Epidermal melanocyte (primary cell): ENCODE measurements around the gene MINDY3.
"Not testable (repeated sequence)": the region's sequence is repeated elsewhere in the genome, so short reads cannot be mapped to it uniquely, and the experiment has no call there.

Experiments used
- DNase-seq: peaks from one replicate; pipeline ENCODE4 v3.0.0; 2011; ENCODE audit warnings: low spot score; ENCODE audit not compliant: insufficient read length

MINDY3 gene

DNA sequence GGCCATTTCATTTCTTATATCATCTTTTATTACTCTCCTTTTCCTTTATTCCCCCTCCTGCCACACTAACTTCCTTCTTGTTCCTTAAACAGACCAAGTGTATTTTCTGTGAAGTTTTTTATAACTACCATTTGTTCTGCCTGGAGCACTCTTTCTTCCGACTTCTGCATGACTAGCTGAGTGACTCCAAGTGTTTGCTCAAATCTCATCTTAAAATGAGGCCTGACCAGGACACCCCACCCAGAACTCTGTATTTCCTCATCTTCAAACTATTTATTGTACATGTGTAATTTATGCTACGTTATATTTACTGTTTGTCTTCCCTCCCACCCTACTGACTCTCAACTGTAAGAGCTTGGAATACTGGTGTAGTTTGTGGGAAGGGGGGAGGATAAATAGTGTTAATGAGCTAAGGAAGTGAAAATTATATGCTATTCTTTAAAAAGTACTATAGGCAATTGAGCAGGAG lies 3.2 kb downstream of the MINDY3 start:
- DNase-seq = no peak

DNA sequence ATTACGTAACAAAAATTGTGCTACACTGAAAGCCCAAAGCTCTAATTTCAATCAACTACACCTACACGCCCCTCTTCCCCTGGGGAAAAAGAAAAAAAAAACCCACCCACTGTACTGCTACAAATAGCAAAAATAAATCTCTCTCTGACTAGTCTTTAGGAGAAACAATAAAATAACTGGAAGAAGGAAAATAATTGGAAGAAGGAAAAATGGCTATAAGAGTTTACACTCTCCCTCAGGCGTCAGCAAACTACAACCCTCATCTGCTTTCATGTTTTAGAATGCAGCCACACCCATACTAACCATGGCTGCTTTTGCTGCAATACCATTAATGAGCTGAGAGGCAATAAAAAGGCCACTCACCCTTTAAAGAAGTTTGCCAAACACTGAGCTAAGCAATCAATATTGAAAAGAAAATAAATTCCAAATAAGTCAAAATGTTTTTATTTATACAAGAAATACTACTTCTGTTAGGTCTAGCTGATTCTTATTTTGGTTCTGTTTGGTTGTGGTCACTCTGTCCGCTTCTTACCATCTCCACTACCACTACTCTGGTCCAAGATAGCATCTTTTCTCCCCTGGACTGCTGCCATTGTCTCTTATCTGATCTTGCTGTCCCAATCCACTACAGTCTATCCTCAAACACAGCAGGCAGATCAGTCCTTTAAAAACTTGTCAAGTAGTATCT lies 3.8 kb downstream of the MINDY3 start:
- DNase-seq = no peak

DNA sequence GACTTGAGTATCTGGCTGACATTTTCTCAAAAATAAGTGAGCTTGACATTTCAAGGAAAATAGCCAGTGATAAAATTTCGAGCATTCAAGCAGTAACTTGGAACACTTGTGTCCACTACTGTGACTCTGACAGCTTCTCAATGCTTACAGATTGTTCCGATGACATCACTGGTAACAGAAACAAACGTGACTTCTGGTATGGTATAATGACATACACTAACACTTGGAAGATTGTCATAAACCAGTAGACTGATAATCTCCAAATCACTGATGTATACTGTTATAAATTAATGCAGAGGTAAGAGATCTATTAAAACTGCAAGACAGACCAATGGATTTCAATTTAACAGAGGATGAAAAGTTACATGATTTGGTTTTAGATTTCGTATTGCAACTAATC lies 6.5 kb downstream of the MINDY3 start:
- no peak for DNase-seq

DNA sequence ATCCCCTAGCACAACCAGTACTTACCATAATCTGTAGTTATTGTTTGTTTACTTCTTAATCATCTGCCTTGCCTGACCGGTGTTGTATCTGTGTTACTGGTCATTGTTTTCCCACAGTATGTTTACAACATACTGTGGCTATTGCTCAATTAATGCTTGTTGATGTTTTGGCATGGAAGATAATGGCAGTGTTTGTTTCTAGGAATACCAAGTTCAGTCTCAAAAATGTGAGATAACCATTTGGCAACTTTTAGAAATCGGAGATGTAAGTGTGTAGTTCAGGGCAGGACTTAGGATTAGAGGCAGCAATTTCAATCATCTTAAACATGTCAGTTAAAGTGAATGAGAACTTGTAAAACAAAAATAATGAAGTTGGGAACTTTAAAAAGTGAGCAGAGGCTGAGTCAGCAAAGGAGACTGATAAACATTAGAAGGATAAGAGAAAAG lies 8.2 kb downstream of the MINDY3 start:
- no peak for DNase-seq

DNA sequence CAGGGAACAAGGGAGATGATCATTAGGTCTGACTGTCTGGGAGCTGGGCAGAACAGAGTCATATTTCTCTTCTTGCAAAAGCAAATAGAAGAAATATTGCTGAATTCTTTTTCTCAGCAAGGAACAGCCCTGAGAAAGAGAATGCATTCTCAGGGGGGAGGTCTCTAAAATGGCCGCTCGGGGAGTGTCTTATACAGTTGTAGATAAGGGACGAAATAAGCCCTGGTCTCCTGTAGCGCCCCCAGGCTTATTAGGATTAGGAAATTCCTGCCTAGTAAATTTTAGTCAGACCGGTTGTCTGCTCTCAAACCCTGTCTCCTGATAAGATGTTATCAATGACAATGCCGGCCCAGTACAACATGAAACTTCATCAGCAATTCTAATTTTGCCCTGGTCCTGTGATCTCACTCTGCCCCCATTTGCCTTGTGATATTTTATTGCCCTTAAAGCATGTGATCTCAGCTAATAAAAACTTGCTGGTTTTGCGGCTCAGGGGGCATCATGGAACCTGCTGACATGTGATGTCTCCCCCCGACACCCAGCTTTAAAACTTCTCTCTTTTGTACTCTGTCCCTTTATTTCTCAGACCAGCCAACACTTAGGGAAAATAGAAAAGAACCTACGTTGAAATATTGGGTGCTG lies 9.8 kb downstream of the MINDY3 start:
- DNase-seq = not testable (repeated sequence)

DNA sequence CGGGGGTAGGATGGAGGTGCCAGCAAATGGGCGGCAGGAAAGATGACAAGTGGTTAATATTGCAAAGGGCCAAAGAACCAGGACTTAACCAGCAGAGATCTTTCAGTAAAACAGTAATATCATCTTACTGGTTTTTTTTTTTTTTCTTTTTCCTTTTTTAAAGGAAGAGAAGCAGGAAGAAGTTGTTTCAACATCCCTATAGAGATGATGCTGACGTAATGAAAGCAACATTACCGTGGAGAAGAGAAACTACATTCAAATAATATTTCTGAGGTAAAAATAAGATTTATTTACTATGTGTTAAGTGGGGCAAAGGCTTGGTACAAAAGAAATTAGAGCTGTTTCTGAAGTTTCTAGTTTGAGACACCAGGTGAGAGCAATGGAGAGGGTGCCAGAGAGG lies 11.0 kb downstream of the MINDY3 start:
- DNase-seq = no peak

DNA sequence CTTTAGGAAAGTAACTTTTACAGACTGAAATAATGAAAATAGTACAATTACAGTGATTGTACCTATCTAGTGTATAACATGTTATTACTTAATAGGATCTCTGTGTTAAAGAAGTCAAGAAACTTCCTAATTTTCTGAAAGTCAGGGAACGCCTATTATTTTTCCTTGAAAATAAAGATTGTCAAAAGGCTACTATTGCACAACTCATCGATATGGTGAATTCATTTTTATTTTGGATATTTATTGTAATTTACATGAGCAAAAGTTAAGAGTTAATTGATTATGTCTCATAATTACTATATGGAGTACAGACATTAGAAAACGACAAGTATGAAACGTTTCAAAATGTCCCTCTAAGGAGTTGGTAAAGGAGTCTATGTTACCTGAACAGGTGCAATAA lies 12.8 kb downstream of the MINDY3 start:
- no peak for DNase-seq

DNA sequence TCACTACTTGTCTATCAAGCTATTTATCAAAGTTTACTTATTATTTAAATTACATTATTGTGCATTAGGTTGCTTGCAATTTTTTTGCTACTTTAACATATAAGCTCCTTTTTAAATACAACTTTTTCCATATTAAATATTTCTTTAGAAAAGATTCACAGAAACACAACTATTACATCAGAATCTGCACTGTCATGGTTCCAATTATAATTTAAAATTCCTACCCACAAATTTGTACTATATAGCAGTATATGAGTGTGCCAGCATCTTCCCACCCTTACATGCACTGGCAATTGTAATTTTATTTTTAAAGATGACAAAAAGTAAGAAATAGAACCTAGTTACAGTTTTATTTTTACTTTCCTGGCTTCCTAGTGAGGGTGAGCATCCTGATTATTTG lies 15.8 kb downstream of the MINDY3 start:
- no peak for DNase-seq

DNA sequence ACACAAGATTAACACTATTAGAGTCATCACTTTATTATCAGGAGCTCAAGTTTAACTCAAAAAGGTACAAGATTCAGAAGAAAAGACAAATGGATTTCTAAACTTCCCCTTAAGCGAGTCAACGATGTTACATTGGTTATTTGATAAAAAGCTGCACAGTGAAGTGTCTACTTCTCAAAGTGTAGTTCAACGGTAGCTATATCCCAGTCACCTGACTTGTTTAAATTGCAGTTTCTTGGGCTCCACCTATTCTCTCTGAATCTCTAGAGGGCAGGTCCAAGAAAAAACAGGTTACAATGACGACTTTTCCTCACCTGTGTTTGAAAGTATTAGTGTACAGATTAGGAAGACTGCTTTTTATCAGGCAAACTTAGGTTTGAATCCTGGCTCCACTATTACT lies 16.6 kb downstream of the MINDY3 start:
- DNase-seq = no peak

DNA sequence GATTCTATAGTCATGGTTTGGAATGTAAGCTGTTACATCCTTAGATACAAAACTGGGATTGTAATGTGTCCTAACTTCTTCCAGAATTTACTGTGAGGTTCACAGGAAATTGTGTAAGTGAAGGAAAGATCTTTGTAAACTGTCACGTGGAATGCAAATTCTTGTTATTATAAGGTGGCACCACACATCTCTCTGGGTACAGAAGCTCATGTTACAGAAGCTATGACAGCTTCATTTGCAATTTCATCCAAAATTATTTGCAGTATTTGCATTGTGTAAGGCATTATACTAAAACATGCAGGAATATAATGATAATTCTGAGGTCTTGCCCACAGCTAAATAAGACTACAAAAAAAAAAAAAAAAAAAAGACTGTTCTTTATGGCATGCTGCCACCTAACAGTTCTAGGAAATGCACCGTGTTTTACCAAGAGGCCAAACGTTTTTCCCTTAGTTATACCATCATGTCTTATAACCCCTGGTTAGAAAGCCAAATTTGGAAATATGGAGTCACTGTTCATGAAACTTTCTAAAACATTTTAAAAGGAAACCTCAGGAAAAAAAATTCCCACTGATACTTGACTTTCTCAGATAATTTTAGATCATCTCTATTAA lies 17.6 kb downstream of the MINDY3 start:
- no peak for DNase-seq

DNA sequence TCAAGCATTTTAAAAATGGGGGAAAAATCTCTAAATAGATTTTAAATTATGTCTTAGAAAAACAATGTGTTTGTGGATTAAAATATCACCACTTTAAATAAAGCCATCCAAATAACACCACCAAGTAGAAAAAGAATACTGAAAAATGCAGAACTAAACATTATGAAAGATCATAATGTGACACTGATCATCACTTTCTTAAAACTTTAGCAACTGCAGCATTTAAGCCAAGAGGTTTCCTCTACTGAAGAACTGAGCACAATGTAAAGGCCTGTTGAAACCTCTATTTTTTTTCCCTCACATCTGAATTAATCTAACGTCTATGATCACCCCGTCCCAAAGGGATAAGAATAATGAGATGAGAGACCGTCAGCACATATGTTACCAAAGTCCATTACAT lies 18.6 kb downstream of the MINDY3 start:
- DNase-seq = no peak

DNA sequence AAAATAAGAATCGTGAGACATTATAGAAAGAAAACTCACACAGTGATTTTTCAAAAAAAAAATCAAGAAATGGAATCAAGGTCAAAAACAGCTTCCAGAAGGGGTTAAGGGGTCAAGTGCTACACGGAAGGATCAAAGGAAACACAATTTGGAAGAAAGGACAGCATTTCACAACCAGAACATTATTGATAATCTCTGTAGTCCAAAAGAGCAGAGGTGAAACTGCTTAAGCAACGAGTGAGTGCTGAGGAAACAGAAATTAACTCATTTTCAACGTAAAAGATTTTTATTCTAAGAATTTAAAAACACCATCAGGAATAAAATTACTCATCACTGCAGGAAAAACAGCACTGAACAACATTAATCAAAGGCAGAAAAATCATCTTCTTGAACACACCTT lies 23.5 kb downstream of the MINDY3 start:
- no peak for DNase-seq

DNA sequence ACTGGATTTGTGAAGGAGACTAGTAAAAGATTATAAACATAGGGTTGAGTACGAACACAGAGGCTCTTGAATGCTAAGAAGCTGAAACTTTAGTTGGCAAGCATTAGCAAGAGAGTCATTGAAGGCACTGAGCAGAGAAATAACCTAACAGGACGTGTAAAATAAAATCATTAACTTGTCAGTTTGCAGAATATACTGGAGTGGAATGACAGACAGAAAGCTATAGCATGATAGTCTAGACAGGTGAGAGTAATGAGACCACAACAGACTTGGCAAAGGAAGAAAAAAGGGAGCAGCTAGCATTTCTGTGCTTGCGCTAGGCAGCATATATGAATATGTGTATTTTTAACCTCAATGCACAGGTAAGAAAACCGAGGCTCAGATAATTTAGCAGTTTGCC lies 30.8 kb downstream of the MINDY3 start:
- DNase-seq = no peak

DNA sequence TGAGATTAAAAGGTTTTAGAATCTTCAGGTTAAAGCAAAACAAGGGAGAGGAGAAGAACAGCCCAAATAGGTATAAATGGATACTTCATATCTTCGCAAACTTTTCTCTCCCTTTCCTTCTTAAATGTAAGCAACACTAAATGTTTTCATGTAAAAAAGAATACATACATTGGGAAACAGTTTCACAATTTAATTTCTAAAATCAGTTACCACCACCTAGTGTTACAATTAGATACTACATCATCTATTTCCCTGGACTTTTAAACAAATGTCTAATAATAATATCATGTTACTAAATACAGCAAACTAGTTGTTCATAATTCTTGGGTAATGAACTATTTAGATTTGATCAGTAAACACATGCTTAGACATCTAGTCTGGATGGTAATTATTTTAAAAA lies 35.8 kb downstream of the MINDY3 start:
- no peak for DNase-seq

DNA sequence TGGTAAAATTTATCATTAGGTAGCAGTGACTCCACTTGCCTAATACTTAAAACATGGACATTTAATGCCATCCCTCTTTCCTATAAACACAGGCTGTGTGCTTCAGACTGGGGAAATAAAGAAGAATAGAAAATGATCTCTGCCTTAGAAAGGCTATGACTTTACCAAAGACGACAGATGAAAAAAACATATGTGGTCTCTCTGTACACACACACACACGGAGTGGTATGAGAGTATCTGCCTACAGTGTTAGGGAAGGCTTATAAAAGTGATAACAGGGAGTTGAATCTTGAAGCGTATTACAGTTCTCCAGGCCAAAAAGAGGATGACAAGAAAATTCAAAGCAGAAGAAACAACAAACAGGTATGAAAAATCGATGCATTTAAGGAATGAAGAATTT lies 38.2 kb downstream of the MINDY3 start:
- DNase-seq = no peak

DNA sequence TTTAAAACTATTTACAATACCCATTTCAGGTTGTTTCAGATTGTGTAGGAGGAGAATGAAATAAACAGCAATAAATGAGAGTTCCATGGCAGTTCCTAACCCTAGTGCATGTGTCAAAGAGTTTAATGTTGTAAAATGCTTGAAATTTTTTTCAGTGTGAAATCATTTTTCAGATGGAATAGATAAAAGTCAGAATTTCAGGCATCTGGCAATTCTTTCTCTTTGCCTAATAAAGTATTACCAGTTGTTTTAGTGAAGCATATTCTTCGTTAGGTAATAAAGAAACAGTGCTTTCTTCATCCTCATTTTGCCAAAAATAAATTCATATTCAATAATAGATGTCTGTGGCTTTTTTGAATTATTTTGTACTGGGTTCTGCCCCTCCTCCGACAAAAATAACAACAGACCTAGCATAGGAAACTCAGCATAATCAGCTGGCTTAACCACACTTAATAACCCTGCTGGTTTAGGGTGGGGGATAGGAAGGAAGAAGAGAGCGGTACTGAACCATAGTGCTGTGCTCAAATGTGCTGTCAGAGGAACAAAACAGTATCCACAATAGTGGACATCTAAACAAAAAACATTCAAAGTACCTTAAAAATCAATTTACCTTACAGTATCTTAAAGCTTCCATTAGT lies 39.1 kb downstream of the MINDY3 start:
- DNase-seq = no peak

DNA sequence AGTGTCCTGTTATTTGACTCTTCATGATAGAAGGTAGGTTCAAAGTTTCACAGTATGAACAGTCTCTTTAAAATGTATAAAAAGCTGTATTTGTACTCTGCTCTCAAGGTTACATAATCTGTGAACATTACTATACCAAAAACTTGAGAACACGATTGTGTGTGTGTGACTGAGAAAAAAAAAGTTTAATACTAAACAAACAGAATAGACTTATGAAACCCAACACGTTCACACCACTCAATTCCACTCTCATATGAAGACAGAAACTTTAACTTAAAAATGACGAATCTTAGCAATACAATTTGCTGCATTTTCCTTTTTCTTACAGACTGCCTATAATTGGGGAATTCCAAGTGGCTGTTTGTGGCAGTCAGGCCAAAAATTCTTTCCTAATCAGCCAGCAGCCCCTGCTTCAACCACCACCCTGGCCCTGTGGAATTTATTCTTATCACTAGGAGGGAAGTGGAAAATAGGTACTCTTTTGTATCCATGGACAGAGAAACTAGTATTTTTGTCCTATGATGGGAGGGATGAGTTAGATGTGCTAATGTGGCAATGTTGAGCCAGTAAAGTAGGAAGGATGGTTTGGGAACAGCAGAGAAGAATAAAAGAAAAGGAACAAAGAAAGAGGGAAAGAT lies 42.8 kb downstream of the MINDY3 start:
- DNase-seq = no peak

DNA sequence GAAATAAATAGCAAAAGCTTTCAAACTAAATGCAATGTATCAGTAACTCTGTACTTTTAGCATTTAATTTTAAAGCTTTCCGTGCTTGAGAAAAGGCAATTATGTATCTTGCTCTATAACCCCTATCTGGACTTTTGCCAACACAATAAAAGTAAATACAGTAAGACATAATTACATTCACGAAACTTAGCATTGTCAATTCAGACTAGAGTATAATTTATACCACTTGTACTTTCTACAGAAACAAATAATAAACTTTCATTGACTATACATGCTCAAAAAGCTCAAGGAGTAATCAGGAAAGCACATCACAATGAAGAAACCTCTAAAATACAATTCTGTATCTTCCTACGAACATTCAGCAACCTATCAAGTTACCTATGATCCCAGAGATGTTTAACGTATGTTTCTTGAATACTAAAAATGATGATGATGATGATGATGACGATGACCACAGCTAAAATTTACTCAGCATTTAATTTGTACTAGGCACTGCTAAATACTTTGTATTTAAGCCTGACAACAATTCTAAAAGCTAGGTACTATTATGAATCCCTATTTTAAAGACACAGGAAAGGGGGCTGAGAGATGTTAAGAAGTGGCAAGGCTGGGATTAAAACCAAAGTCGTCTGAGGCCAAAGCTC lies 44.9 kb downstream of the MINDY3 start:
- no peak for DNase-seq

DNA sequence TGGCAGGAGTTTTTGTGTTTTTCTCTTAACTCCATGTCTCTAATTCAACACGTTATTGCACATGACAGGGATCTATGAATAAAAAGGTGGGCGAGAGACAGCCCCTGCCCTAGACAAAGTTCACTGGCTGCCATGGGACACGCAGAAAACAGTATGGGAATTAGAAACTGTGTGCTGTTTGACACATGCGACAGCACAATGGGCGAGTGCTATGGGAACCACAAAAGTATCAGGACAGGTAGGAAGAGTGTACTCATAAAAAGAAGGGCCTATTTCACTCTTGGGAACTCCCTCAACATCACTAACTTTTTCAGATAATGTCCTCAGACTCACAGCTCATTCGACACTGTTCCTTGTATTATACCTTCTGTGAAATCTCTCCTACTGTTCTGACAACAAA lies 45.7 kb downstream of the MINDY3 start:
- no peak for DNase-seq

DNA sequence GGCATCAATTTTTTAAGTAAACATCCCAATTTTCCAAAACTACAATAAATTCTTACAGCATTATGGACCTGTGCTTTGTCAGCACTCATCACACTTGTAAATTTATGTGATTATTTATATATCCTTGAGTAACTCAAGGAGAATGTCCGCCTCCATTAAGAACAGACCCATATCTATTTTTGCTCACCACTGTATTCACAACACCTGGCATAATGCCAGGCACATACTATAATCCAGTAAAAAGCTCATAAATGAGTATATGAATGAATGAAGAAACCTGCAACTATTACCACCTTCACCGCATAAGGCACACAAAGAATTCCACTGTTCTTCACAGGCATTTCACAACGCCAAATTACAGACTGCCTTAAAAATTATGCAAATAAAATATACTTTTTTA lies 46.9 kb downstream of the MINDY3 start:
- DNase-seq = no peak

DNA sequence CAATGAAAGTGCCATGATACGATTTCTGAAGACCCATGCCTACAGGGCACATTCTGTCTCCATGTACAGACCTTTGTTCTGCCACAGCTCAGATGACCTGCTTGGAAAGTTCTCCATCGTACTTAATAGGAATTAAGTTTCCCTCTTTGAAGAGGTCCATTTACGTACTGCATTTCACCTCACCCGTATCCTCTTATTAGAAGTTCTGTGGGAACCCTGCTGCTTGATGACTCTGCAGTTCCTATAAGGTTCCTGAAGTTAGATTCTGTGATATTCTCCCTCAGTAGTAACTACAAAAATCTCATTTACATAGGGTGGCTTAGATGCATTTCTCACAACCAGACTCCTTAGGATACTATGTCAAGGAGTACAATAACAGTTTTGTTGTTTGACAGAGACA lies 50.9 kb downstream of the MINDY3 start:
- no peak for DNase-seq
